Muscle layer of colon (tissue), 2 donors: ENCODE results near the gene SRRM4.

ENCODE experiments used
- H3K27ac ChIP-seq: one replicate; pipeline ENCODE4 v1.7.0; 2013; ENCODE audit warnings: low read depth, mild to moderate bottlenecking, low read length, moderate library complexity
- H3K27me3 ChIP-seq, 2 donors: one replicate each; pipeline ENCODE4 v1.7.0; 2013; ENCODE audit warnings: low read length in 2 of 2, mild to moderate bottlenecking in 2 of 2; ENCODE audit not compliant: insufficient read depth in 2 of 2, control insufficient read depth in 1 of 2
- H3K36me3 ChIP-seq: one replicate; pipeline ENCODE4 v1.7.0; 2013; ENCODE audit warnings: mild to moderate bottlenecking, low read length; ENCODE audit not compliant: insufficient read depth
- H3K4me1 ChIP-seq: one replicate; pipeline ENCODE4 v1.7.0; 2013; ENCODE audit warnings: mild to moderate bottlenecking, low read length; ENCODE audit not compliant: insufficient read depth
- H3K4me3 ChIP-seq, 2 donors: one replicate each; pipeline ENCODE4 v1.7.0; 2013; ENCODE audit warnings: low read length in 2 of 2, low read depth in 1 of 2, mild to moderate bottlenecking in 1 of 2, moderate library complexity in 1 of 2
- H3K9ac ChIP-seq: one replicate; pipeline ENCODE4 v1.7.0; 2013; ENCODE audit warnings: low read length
- H3K9me3 ChIP-seq: one replicate; pipeline ENCODE4 v1.7.0; 2013; ENCODE audit warnings: mild to moderate bottlenecking, low read length
- donor health status: abdominal sarcoma.
- donor health status: Adenocarcinoma of cecum.

Gene SRRM4

DNA sequence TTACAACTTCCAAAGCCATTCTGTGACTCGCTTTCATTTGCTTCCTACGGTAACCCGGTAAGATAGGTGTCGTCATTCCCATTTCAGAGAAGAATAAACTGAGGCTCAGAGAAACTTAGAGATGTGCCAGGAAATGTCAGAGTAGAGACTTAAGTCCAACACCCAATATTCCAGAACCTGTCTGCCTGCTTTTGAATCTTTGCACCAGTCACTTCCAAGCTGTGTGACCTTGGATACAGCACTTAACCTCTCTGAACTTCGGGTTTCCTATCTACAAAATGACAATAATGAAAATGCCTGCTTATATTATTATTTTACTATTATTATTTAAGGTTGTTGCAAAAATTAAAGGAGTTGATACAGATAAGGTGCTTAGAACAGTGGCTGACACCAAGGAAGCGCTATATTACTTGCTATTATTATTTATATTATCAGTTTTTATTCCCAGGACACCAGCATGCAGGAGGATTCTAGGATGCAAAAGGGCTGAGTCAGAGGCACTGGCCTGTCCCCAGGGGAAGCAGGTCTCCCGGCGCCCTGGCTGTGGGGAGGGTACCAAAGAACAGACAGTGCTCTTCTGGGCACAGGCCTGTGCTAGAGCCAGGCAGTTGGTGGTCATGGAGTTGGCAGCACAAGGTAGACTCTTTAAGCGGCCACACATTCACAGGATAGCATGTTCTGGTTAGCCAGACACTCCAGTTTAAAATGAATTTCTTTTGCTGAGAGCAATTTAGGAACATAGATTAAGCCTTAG, 202.8 kb downstream of the SRRM4 start:
- Histone ChIP-seq H3K4me3 (peak overlapping the region; percentile 30 to 99), H3K36me3 (peaks cover 36% of the 10 kb centered on the region), H3K27me3 (no peaks in the 10 kb centered on the region), H3K4me1 (peaks cover 48% of the 10 kb centered on the region), H3K27ac (peak overlapping the region; percentile 77), H3K9me3 (no peaks in the 10 kb centered on the region), H3K9ac (peak overlapping the region; percentile 41)

GRCh38 chr12:119195256-119195655, 213.9 kb downstream of the SRRM4 start:
- no peaks in the 10 kb centered on the region for H3K9me3 ChIP-seq
- no peak overlapping the region for H3K9ac ChIP-seq
- H3K27me3 ChIP-seq = no peaks in the 10 kb centered on the region
- no peak overlapping the region for H3K4me3 ChIP-seq
- H3K36me3 ChIP-seq = peaks cover 48% of the 10 kb centered on the region
- peaks cover 31% of the 10 kb centered on the region for H3K4me1 ChIP-seq
- no peak overlapping the region for H3K27ac ChIP-seq

DNA sequence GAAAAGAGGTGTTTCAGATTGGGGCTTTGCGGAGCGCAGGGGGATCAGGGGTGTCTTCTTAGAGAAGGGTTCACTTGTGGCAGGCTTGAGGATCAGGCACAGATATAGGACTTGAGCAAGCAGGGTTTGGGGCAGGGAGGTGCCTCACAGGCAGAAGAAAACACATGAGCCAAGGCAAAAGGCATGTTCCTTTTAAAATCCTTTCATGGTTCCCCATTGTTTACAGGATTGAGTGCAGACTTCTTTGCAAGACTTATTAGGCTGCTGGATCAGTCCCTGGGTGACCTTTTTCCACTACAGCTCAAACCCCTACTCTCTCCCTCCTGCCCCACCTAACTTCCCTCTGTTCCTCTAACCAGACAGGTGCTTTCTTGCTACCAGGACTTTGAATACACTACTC, 217.1 kb downstream of the SRRM4 start:
- no peak overlapping the region for H3K9ac ChIP-seq
- H3K9me3 ChIP-seq = no peaks in the 10 kb centered on the region
- H3K4me1 ChIP-seq = peaks cover 31% of the 10 kb centered on the region
- no peak overlapping the region for H3K4me3 ChIP-seq
- H3K27me3 ChIP-seq = no peaks in the 10 kb centered on the region
- peaks cover 20% of the 10 kb centered on the region for H3K36me3 ChIP-seq
- H3K27ac ChIP-seq = peak overlapping the region; percentile 58

DNA sequence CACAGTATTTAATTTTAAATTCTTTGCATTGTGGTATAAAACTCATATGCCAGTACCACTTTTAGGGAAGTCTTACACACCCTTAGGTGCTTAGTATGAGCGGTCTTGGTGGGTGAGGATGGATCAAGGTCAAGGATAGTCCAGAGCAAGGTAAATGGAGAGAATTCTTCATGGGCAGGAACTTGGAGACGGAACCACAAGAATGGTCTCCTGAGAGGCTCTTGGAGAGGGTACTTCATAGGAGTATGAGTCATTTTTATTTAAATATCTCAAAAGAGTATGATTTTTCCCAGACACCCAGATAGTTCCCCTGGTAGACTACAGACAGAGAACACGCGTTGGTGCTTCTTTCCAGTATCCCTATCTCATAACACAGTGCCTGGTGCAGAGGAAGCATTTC, 219.3 kb downstream of the SRRM4 start:
- Histone ChIP-seq H3K9me3 (no peaks in the 10 kb centered on the region), H3K4me3 (no peak overlapping the region), H3K4me1 (peaks cover 51% of the 10 kb centered on the region), H3K36me3 (no peaks in the 10 kb centered on the region), H3K27ac (no peak overlapping the region), H3K9ac (no peak overlapping the region), H3K27me3 (no peaks in the 10 kb centered on the region)

- H3K9ac ChIP-seq = no peak overlapping the region
- no peak overlapping the region for H3K27ac ChIP-seq
- no peaks in the 10 kb centered on the region for H3K9me3 ChIP-seq
- H3K36me3 ChIP-seq = no peaks in the 10 kb centered on the region
- no peak overlapping the region for H3K4me3 ChIP-seq
- peaks cover 59% of the 10 kb centered on the region for H3K4me1 ChIP-seq
- no peaks in the 10 kb centered on the region for H3K27me3 ChIP-seq
Measured at GRCh38 chr12:119201789-119202543, 220.6 kb downstream of the SRRM4 start.

GRCh38 chr12:119202544-119202943, 221.2 kb downstream of the SRRM4 start:
- H3K9me3 ChIP-seq = no peaks in the 10 kb centered on the region
- no peaks in the 10 kb centered on the region for H3K36me3 ChIP-seq
- no peak overlapping the region for H3K27ac ChIP-seq
- H3K27me3 ChIP-seq = no peaks in the 10 kb centered on the region
- no peak overlapping the region for H3K4me3 ChIP-seq
- H3K4me1 ChIP-seq = peaks cover 63% of the 10 kb centered on the region
- no peak overlapping the region for H3K9ac ChIP-seq

DNA sequence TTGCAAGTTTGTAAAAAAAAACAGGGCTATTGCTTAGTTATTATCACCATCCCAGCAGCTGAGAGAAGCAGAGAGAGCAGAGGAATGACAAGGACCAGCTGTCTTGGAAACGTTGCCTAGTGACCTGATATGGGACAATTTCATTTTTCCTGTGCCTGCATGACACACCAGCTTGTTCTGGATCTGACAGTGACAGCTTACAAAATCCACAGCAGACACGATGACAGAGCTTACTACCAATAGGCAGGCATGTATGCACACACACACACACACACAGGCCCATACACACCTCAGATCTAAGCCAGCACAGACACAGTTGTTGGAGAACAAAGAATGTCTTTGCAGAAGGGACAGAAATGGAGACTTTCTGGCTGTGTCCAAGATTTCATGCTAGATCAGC, 222.8 kb downstream of the SRRM4 start:
- Histone ChIP-seq H3K9ac (no peak overlapping the region), H3K27ac (no peak overlapping the region)

DNA sequence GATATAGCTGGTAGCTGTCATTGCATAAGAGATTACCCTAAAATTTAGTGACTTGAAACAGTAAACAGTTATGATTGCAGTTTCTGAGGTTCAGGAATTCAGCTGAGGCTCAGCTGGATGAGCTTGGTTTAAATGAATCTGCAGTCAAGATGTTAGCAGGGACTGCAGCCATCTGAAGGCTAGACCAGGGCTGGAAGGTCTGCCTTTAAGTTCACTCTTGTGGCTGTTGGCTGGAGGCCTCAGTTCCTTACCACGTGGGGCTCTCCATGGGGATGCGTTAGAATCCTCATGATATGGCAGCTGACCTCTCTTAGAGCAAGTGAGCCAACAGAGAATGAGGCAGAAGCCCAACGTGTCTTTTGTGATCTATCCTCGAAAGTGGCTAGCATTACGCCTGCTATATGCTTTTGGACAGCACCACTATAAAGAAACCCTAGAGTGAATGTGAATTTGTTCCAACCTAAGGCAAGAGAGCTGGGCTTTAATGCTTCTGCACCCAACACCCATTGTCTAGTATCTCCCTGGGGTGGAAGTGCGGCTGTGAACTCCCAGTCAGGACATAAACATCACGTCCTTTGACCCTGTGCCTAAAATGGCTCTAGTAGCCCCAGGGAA, 223.4 kb downstream of the SRRM4 start:
- Histone ChIP-seq H3K4me1 (peaks cover 61% of the 10 kb centered on the region), H3K36me3 (no peaks in the 10 kb centered on the region), H3K27me3 (no peaks in the 10 kb centered on the region), H3K9me3 (no peaks in the 10 kb centered on the region), H3K9ac (no peak overlapping the region), H3K4me3 (peak overlapping the region in 1 of 2 donors; percentile 0), H3K27ac (peak overlapping the region; percentile 27)

More for the DNA sequence above, 222.8 kb downstream of the SRRM4 start:
- no peaks in the 10 kb centered on the region for H3K36me3 ChIP-seq
- no peak overlapping the region for H3K4me3 ChIP-seq
- H3K9me3 ChIP-seq = no peaks in the 10 kb centered on the region
- peaks cover 63% of the 10 kb centered on the region for H3K4me1 ChIP-seq
- H3K27me3 ChIP-seq = no peaks in the 10 kb centered on the region

DNA sequence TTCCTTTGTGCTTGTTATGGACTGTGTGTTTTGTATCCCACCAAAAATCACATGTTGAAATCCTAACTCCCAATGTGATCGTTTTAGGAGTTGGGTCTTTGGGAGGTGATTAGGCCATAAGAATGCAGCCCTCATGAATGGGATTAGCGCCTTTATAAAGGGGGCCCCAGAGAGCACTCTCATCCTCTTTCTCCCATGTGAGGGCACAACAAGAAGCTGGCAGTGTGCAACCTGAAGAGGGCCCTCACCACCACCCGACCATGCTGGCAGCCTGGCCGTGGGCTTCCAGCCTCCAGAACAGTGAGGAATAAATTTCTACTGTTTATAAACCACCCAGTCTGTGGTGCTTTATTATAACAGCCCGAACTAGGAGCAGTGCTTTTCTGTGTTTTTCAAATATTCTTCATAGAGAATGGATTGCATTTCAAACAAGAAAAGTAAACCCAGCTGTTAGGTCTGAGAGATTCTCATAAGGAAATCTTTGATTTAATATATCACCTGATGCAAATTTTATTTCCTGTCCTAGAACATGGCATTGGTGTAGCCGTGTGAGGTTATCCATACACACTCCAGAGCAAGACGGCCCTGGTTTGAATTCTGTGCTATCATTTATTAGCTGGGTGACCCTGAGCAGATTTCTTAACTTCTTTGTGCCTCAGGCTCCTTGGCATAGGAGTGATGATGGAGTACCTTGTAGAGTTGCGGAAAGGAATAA, 225.2 kb downstream of the SRRM4 start:
- no peaks in the 10 kb centered on the region for H3K27me3 ChIP-seq
- no peak overlapping the region for H3K4me3 ChIP-seq
- H3K36me3 ChIP-seq = no peaks in the 10 kb centered on the region
- H3K4me1 ChIP-seq = peaks cover 61% of the 10 kb centered on the region
- H3K9ac ChIP-seq = no peak overlapping the region
- H3K27ac ChIP-seq = peak overlapping the region; percentile 74
- H3K9me3 ChIP-seq = no peaks in the 10 kb centered on the region

DNA sequence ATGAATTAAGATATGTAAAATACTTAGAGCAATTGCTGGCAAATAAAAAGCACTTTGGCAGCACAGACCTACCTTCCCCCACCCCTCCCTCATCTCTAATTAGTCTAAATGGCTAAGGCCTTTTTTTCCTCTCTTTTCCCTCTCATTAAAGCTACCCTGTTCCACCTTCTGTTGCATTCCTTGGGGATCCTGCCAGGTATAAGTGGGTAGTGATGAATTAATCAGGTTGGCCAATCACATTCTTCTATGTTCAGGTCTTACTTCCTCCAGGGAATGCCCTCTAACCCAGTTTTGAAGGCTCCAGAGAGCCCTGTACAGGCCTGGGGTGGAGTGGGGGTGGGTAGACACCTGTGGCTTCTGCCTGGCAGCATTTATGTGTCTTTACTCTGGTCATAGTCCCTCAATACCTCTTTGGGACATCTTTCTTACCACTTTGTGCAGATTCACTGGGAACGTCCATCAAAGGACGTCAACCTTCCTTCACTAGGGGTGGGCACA, 225.8 kb downstream of the SRRM4 start:
- Histone ChIP-seq H3K27ac (peak overlapping the region; percentile 74), H3K4me1 (peaks cover 61% of the 10 kb centered on the region), H3K36me3 (no peaks in the 10 kb centered on the region)

DNA sequence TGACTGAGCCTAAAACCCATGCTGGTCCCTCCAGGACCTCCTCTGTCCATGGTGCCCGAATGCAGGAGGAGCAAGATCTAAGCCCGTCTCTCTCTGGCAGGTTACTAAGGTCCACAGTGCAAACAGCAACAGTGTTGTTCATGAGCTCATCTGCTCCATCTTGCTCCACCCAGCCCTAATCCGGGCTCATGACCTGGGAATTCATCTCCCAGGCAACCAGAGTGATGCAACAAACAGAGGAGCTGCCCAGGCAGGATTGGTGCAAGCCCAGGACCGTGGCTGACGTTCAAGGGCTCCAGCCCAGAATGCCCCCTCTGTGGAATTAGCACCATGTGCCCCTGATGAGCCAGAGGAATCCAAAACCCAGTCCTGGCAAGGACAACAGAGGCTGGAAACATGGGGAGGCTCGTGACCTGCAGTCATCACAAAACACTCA, 227.3 kb downstream of the SRRM4 start:
- Histone ChIP-seq H3K9ac (peak overlapping the region; percentile 13), H3K27ac (peak overlapping the region; percentile 70), H3K4me3 (no peak overlapping the region), H3K4me1 (peaks cover 49% of the 10 kb centered on the region), H3K36me3 (no peaks in the 10 kb centered on the region), H3K27me3 (no peaks in the 10 kb centered on the region), H3K9me3 (no peaks in the 10 kb centered on the region)

More for the DNA sequence above, 225.8 kb downstream of the SRRM4 start:
- Histone ChIP-seq H3K27me3 (no peaks in the 10 kb centered on the region), H3K9ac (no peak overlapping the region), H3K9me3 (no peaks in the 10 kb centered on the region), H3K4me3 (no peak overlapping the region)
